ENCODE data around the gene AZI2. TPM values are rescaled to one million over a fixed set of nuclear protein-coding genes. Genes with fewer than 3 reads are reported as not detected.

Gene AZI2
- total RNA-seq, 1 donor from 2014 or later, result 47.9 TPM

- no peak for DNase-seq
These were observed 48.2 kb downstream of the AZI2 start for GRCh38 chr3:28300345-28300962.

- no peak for DNase-seq
These were observed 48.9 kb downstream of the AZI2 start for GRCh38 chr3:28299705-28300104.

- no peak for DNase-seq
These were observed 52.6 kb downstream of the AZI2 start for GRCh38 chr3:28295898-28296490.

- DNase-seq, result no peak
These were observed 53.8 kb downstream of the AZI2 start for GRCh38 chr3:28294667-28295413.

- DNase-seq, result no peak
These were observed 56.0 kb downstream of the AZI2 start for GRCh38 chr3:28292622-28293021.

- DNase-seq, result no peak
These were observed 57.0 kb downstream of the AZI2 start for GRCh38 chr3:28291577-28291976.

GRCh38 chr3:28290863-28291300, 57.7 kb downstream of the AZI2 start:
- DNase-seq, result no peak

- no peak for DNase-seq
These were observed 61.6 kb downstream of the AZI2 start for GRCh38 chr3:28287046-28287445.

GRCh38 chr3:28286595-28286994, 62.0 kb downstream of the AZI2 start:
- no peak for DNase-seq

- DNase-seq, result no peak
These were observed 67.8 kb downstream of the AZI2 start for GRCh38 chr3:28280781-28281180.

GRCh38 chr3:28279770-28280169, 68.9 kb downstream of the AZI2 start:
- no peak for DNase-seq

GRCh38 chr3:28278918-28279317, 69.7 kb downstream of the AZI2 start:
- DNase-seq, result no peak

- no peak for DNase-seq
These were observed 74.8 kb downstream of the AZI2 start for GRCh38 chr3:28273837-28274236.

Other genes with a start within 250 kb of the AZI2 start
- gene CMC1, start 107.2 kb downstream of the AZI2 start, total RNA-seq, result 8.9 TPM
- gene ZCWPW2, start 103 bp downstream of the AZI2 start, total RNA-seq, result 2.8 TPM